Activated CD4-positive, alpha-beta T cell treated with anti-CD3 and anti-CD28 coated beads for 24 hours (primary cell): ENCODE measurements around the gene SAP30L.

ENCODE experiments used
- DNase-seq, 2 donors: peaks; one replicate each; pipeline ENCODE4 v3.0.0-alpha.2; 2020; ENCODE audit warnings: low read depth in 2 of 2

The SAP30L gene, protein sequence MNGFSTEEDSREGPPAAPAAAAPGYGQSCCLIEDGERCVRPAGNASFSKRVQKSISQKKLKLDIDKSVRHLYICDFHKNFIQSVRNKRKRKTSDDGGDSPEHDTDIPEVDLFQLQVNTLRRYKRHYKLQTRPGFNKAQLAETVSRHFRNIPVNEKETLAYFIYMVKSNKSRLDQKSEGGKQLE

DNA sequence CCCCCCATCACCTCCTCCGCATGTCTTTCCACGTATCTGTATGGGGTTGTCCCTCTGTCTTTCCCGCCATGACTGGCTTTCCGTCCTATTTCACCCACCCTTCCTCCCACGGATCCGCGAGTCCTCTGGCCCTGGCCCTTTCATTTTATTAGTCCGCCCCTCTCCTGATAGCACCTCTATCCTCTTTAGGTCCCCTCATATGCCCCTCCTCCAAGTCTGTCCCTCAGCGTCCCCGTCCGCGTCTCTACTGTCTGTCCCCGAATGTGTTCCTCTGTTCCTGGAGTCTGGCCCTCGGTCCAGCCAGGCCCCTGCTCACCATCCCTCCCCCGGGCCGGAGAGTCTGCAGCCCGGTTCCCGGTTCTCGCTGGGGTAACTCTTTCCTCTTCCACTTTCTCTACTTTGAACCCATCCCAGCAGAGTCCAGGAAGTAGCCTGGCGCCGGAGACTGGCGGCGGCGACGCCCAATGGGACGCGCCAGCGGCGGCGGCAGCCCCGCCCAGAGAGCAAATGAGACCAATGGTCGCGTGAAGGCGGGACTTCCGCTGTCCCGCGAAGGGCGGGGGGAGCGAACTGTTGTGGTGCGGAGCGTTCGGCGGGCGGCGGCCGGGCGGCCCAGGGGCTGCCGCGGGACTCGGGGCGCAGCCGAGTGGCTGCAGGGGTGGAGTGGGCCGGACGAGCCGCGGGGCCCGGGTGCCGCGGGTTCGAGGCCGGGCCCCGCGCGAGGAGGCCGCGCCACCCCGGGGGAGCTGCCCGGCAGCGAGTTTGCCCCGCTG lies at the start of gene SAP30L:
Gene SAP30L, plus strand, starts transcription at position 576 of the 773 bp plus-strand sequence. CDS start 608 bp downstream, outside the sequence.
- DNase-seq: peak; percentile 87 to 90

DNA sequence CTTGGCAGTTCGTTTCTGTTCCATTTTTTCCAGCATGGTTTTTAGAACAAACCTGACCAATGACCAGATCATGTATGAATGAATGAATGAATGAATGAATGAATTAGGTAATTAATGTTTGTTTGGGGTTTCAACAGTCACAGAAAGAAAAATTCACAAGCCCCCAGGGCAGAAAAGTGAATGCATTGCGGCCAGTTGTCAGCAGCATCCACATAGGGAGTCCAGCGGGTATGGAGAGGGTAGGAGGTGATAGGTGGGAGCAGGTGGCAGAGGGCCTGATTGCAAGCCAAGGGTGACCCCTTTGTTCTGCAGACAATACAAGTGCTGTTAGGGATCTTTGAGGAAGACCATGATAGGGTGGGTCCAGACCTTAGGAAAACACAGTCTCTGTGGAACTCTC lies 49.7 kb upstream of the SAP30L start:
- DNase-seq: no peak

DNA sequence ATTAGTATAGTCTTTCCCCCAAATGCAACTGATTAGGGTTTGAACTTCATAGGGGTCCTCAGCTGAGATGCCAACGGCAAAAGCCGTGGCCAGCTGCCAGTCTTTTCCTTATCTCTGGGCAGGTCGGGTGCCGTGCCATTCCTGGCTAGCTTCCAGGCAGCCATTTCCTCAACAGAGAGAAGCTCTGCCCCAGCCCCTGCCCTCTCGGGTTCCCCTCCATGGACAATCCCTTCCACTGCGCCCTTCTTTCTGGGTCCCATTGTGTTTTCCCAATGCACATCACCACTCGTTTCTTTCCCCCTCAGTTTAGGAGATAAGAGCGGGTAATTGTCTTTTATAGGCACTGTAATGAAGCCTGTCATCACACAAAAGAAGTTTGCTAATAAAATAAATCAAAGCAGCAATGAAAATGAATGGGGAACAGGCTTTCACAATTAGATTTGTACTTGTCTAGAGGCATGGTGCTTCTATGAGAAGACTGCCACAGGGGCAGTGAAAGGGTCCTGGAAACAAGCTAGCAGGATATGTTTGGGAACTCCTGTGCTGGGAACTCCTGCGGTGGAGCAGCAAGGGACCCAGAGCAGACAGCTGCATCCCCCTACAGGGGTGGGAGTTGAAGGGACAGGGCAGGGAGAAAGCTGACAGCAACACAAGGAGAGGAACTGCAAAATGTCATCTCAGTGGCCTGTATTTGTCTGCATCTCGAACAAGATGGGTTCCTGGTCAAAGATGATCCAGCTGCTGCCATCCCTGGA lies 48.0 kb upstream of the SAP30L start:
- no peak for DNase-seq

DNA sequence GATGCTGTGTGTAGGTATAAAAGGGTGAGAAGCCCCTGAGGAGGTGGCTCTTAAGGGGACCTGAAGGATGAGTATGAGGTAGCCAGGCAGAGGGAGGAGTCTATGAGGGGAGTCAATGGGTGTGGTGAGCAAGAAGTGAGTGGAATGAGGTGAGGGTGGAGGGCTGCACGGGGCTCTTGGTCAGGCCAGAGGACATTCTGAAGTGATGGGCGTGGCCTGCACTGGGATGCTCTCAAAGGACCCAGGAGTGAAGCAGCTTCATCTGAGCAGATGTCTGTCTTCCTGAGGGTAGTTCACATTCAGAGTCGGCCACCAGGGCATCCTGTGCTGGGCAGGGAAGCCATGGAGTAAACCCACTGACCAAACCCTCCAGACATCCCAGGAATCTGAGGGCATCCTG lies 45.1 kb upstream of the SAP30L start:
- no peak for DNase-seq

DNA sequence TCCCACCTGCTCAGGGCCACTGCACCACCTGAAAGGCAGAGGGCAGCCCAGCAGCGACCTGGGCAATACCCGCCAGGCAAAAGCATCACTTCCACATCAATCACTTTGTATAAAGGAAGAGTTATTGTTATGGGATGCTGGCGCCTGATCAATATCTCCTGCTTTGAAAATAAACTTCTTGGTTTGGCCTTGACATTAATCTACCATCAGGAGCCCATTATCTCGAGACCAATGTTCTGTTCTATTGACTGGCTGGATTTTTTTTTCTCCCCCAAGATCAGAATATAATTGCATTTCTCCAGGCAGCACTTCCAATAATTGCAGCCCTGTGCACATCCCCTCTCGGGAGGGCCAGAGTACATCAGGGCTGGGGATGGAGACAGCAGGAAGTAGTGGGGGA lies 44.4 kb upstream of the SAP30L start:
- DNase-seq: no peak

DNA sequence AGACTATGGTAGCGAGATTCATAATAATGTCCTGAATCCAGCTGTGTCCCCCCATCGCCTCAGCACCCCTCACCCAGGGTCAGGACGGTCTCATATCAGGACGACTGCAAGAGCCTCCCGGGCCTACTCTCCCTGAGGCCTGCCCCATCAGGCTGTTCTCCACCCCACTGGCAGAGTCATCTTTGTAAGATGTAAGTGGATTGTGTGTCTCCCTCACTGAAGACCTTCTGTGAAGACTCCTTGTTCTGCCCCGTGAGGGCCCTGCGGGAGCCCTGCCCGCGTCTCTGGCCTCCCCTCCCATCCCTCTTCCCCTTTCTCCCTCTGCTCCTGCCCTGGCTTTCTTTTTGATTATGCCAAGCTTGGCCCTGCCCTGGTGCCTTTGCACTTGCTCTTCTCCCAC lies 43.9 kb upstream of the SAP30L start:
- no peak for DNase-seq

DNA sequence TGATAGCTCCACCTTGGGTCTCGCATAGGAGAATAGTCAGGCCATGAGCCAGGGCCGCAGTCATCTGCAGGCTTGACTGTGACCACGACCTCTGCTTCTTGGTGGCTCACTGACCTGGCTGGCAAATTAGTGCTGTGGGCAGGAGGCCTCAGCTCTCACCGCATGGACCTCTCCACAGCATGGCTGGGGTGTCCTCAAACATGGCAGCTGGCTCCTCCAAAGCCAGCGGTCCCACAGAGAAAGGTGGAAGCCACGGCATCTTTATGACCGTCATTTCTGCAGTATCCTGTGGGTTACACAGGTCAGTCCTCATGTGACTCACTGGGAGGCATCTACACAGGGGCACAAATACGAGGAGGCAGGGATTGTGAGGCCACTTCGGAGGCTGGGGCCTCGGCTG lies 43.2 kb upstream of the SAP30L start:
- no peak for DNase-seq

DNA sequence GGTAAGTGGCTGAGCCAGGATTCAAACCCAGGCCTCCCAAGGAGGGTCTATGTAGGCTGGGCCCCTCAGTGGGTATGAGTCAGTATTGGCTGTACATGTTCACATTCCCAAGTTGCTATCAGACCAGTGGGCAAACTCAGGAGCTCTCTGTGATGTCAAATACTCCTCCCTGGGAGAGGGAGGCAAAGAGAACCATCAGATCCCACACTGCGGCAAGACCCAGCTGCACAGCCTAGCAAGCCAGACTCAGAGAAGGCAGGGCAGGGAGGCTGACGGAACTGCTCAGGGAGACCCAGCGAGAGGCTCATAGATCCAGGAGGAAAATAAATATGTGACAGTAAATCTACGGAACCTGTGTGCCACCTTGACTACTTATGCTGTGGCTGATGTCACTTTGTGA lies 42.6 kb upstream of the SAP30L start:
- no peak for DNase-seq

DNA sequence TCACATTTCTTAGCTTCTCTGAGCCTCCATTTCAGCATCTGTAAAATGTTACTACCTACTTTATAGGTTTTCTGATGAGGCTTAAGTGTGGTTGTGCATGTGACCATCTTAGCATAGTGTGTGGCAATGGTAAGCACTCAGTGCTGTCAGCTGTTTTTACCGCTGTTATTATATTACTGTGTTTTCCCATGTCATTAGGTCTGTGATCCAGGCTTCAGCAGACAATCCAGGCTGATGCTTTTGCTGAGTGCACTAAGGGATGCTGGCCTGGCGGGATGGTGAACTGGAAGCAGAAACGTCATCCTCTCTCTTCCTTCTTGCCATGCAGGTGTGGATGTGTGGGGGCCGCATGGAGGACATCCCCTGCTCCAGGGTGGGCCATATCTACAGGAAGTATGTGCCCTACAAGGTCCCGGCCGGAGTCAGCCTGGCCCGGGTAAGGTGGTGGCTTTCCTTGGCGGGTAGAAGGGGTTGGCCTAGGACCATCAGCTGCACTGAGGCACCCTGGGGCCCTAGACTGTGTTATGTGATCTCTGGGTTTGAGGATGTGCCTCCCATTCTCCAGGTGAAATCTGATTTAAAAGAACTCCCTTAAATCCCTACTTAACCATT lies 41.9 kb upstream of the SAP30L start:
- DNase-seq: no peak

DNA sequence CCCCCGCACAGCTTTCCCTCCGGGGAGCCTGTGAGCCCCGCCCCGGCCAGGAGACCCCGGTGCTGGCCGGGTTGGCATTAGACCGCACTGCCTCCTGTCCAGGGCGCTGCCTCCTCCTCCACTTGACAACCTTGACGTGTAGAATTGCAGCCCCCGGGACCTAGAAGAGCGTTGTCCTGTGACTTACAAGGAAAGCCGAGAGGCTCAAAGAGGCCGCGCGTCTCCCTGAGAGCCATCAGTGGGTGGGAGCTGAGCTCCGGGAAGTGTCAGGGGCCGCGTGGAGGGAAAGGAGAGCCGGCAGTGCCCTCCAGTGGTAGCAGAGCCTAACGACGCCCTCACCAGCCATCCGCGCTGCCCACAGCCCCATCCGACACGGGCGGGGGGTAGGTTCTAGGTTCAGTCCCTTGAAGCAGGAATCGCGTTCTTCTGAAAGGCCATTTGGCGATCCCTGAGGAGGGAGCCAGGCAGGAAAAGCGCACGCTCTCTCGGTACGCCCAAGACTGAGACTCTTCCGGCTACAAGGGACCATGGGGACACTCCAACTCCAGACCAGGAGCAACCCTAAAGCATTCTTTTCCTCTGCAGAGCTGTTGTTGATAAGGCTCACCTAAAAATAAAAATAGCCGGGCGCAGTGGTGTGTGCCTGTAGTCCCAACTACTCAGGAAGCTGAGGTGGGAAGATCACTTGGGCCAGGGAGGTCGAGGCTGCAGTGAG lies 40.6 kb upstream of the SAP30L start:
- DNase-seq: peak; percentile 58 to 69

DNA sequence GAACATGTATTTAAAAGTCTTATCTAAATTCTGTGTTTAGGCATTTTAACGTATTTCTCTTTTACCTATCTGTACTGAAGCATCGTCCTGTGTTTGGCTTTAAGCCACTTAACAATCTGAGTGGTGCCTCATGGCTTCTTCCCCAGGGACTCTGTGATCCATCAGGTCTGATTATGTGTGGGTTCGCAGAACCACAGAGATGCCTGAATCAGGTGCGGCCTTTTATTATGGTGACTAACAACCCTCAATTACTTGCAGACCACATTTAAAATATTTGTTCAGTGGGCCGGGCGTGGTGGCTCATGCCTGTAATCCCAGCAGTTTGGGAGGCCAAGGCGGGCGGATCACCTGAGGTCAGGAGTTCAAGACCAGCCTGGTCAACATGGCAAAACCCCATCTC lies 39.6 kb upstream of the SAP30L start:
- no peak for DNase-seq

DNA sequence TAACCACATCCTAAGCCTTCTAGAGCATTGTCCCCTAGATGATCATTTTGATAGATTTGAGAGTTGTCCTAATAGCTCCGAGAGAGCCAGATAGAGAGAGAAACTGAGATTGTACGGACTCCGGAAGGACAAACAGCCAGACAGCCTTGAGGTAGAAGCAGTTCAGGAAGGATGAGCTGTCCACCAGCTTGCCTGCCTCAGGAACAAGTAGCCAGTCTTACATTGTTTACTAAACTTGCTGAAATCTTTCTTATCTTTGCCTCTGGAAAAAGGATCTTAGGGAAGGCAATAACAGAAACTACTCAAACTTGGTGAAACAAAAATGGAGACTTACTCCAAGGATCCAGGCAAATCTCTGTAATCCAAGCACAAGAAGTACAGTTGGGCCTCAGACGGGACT lies 39.0 kb upstream of the SAP30L start:
- no peak for DNase-seq

DNA sequence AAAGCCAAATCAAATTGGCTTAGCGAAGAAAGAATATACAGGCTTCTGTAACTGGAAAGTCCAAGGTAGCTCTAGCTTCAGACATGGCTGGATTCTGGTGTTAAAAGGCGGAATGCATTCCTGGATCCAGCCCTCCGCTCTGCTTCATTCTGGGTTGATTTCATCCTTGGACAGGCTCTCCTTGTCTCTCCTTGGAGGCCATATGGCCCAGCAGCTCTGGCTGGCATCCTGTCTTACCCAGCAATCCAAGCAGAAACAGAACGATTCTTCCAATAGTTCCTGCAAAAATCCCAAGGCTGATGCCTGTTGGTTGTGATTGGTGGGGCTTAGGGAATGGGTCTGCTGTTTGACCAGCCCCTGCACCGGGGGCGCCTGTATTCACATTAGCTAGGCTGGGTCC lies 37.0 kb upstream of the SAP30L start:
- DNase-seq: no peak

DNA sequence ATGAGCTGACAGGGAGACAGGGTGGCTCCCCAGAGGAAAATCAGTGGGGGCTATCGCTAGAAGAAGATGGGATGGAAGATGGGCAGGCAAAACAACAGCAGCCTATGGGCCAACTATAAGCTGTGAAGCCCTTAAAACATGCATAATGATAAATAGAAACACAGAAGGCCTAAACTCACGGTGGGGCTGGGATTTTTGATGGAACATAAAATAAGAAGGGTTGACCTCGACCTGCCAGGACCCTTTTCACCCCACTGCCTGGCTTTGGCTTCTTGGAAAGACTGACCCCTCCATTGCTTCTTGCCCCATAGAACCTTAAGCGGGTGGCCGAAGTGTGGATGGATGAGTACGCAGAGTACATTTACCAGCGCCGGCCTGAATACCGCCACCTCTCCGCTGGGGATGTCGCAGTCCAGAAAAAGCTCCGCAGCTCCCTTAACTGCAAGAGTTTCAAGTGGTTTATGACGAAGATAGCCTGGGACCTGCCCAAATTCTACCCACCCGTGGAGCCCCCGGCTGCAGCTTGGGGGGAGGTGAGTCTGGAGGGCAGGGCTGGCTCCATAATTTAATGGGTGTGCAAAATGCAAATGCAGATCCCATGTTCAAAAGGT lies 36.5 kb upstream of the SAP30L start:
- no peak for DNase-seq

DNA sequence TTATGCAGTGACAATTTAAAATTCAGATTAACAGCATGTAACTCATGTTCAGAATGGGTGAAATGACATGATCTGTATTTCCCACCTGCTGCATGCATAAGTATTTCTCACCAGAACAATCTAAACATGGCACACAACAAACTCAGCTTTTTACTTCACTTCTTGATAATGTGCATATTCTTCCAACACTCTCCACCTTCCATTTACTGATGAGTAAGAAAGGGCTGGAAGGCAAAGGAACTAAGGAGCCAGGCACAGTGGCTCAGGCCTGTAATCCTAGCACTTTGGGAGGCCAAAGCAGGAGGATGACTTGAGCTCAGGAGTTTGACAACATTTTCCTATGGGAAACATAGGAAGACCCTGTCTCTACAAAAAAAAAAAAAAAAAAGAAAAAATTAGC lies 35.8 kb upstream of the SAP30L start:
- DNase-seq: no peak

DNA sequence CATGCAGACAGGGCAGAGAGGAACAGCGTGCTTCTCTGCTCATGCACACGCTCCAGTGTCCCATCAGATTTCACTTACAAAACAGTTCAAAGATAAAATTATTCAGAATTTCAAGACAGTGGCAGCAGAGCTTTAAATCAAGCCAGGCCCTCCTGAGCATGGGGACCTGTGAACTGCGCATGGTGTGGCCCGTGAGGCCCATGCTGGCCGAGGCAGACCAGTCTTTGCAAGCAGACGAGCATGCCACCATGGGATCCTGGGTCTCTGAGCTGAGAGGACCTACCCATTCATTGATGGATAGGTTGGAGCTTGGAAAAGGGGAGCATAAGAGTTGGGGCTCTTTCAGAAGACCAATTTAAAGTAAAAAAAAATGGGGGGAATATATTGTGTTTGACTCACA lies 35.0 kb upstream of the SAP30L start:
- DNase-seq: no peak

DNA sequence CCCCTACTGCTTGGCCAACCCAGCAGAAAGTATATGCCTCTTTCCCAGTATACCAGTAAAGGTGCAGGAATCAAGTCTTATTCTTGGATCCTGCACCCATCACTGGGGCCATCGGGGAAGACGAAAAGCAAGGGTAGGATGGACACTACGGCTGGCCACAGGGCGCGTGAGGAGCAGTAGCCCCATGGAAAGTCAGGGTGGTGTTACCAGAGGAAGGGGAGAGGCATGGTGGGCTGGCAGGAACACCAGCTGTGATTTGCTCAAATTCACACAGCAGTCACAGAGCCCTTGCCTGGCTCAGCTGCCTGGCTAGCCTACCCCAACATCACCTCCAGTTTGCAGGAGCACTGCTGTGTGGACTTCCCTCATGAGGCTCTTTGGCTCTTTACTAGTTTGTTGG lies 34.5 kb upstream of the SAP30L start:
- no peak for DNase-seq

DNA sequence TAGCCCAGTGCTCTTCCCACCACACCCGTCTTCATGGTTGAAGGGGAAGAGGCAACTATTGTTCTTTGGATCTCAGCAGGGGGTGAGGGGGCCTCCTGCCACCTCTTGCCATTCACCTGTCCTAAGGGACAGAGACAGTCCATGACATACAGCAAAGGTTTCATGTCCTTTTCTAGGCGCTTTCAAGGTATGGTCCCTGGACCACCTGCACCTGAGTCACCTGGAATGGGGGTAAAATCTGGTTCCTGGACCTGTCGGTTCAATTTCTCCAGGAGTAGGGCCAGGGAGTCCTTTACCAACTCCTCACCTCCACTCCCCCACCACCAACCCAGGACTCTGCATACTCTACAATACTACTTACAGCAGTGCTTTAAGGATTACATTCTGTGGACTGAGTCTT lies 33.5 kb upstream of the SAP30L start:
- DNase-seq: no peak

DNA sequence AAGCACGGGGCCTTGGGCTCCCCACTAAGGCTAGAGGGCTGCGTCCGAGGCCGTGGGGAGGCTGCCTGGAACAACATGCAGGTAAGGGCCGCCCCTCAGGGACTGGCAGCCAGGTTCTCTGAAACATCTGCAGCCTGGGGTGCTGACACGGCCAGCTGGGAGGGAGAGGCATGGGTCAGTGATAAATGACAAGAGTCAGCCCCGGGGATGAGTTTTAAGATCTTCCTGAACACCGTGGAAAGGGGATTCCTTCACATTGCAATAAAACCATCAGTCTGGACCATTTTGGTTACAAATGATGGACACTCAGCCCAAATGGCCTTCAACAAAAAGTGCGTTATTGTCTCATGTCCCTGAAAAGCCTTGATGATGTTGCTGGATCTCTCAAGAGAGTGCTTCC lies 32.9 kb upstream of the SAP30L start:
- DNase-seq: no peak

DNA sequence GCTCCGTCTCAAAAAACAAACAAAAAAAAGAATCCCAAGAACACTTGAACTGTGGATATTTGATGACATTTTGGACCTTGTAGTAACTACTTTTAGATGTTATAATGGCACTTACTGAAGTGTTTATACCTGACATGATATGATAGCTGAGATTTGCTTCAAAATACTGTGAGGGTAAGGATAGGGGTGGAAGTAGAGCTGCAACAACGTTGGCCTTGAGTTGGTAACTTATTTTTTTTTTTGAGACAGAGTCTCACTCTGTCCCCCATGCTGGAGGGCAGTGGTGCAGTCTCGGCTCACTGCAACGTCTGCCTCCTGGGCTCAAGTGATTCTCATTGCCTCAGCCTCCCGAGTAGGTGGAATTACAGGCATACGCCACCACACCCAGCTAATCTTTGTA lies 30.7 kb upstream of the SAP30L start:
- DNase-seq: no peak

DNA sequence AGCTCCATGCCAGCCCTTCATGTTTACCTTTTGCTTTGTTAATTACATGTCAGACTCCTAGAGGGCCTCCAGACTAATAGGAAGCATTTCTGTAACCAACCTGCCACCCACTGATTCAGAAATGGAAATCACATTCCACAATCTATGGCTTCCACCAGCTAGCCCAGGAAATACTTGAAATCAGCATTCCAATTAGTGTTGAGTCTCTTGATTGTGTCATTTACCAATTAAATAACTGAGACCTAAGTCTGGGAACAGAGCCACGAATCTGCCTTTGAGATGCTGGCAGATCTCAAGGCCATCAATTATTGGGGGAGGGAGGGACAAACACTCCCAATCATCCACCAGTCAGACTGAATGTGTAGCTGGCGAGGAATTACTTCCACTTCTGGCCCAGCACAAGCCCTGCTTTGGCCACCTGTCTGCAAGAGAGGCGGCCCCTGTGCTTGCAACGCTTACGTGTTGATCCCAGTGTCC lies 27.4 kb upstream of the SAP30L start:
- DNase-seq: no peak
